ENCODE data around the gene DMKN. TPM values are rescaled to one million over a fixed set of nuclear protein-coding genes. Genes with fewer than 3 reads are reported as not detected.
A peak's percentile ranks its signal among the peaks of the same experiment; 100 is the strongest.

The DMKN gene
- total and polyA plus RNA-seq, 7 donors = 5.5 to 39.0 (median 15.8) TPM

DNA sequence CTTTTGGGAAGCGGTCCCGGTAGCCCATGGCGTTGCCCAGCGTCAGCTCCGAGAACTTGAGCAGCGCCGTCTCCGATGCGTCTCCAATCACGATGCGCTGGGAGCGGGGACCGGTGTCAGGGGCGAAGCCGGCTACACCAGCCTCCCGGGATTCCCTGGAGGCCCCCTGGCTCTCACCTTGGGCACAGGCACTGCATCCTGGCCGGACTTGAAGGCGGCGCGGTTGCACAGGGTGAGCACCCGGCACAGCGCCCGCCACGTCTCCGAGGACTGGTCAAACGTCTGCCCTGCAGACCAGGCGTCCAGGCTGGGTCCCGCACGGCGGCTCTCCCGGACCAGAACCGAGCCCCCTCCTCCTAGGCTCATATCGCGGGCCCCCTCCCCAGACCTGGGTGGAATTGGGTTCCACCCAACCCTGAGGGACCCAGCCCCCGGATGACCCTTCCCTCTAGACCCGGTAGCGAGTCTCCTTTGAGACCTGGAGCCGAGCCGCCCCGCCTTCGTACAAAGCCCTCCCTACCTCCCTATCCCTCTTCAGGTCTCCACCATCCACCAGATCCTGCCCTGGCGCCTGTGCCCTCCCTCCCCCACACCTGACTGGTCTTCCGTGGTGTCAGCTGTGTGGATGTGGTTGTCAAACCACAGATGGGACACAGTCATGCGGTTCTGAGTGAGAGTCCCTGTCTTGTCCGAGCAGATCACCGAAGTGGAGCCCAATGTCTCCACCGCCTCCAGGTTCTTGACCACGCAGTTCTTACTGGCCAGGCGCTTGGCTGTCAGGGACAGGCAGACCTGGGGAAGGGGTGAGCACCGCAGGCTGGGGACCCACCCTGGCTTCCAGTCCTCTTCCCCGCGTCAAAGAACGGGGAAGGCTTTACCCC lies 45.2 kb upstream of the DMKN start:
- DNase-seq = no peak
- 36 to 51% methylated on average over 53 of the region's 53 CpGs for WGBS, 2 donors
- peaks cover 13 to 61% (median 34%) of the 10 kb centered on the region in 3 donors for H3K27me3 ChIP-seq

DNA sequence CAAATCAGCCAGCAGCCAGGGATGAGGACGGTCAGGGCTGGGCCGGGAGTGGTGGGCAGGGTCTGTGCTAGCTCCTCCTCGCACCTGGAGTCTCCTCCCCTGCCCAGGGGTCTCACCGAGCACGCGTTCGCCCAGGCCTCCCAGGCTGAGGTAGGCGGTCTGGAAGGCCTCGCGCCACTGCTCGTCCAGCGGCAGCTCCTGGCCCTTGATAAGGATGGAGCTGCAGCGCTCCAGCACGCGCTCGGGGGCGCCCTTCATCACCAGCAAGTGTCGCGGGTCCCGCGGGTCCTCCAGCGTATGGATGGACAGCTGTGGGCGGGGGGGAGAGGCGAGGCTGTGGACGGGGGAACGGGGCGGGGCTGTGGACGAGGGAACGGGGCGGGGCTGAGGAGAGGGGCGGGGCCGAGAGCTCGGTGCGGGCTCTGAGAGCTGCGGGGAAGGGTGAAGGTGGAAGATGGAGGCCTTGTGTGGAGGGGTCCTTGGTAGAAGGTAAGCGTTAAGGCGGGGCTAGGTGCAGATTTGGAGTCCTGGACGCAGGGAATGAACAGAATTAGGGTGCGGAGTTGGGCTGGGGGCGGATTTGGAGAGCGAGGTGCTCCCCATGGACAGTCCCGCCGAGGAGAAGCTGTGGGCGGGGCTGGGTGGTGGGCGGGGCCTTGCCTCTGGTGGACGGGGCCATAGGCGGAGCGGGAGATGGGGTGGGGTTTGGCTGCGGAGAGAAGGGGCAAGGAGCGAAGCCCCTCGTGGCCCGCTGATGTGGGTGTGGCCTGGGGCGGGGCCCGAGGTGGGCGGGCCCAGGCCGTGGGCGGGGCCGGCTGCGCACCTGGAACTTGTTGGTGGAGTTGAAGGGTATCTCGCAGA lies 44.3 kb upstream of the DMKN start:
- intact Hi-C loops (cut with DNase I) = no loop called here
- TF ChIP-seq POLR2AphosphoS5 (IDR thresholded peaks at IDR 0.05) (no peak), POLR2A (IDR thresholded peaks at IDR 0.05) (no peak), EP300 (IDR thresholded peaks at IDR 0.05) (no peak), CTCF (IDR thresholded peaks at IDR 0.05) (no peak)
- Histone ChIP-seq H3K9me3 (no peaks in the 10 kb centered on the region), H3K27ac (no peak overlapping the region), H3K27me3 (peaks cover 13 to 53% (median 34%) of the 10 kb centered on the region in 3 donors), H3K4me1 (peaks cover 0 to 14% (median 11%) of the 10 kb centered on the region in 4 donors), H3K4me3 (peak overlapping the region in 3 of 4 donors; percentile 12 to 41 (median 41)), H3K36me3 (no peaks in the 10 kb centered on the region)
- DNase-seq = no peak
- WGBS, 2 donors = 5 to 14% methylated on average over 60 of the region's 60 CpGs

More for the DNA sequence above, 45.2 kb upstream of the DMKN start:
- H3K4me1 ChIP-seq = peaks cover 0 to 14% (median 11%) of the 10 kb centered on the region in 4 donors
- H3K27ac ChIP-seq = no peak overlapping the region
- no peak for TF ChIP-seq EP300 (IDR thresholded peaks at IDR 0.05)
- TF ChIP-seq CTCF (IDR thresholded peaks at IDR 0.05) = no peak
- TF ChIP-seq POLR2A (IDR thresholded peaks at IDR 0.05) = no peak
- TF ChIP-seq POLR2AphosphoS5 (IDR thresholded peaks at IDR 0.05) = no peak
- H3K4me3 ChIP-seq = peak overlapping the region in 3 of 4 donors; percentile 12 to 41 (median 41)
- no peaks in the 10 kb centered on the region for H3K36me3 ChIP-seq
- intact Hi-C loops (cut with DNase I) = no loop called here
- no peaks in the 10 kb centered on the region for H3K9me3 ChIP-seq

GRCh38 chr19:35556846-35557538 lies 43.5 kb upstream of the DMKN start:
- H3K36me3 ChIP-seq = no peaks in the 10 kb centered on the region
- H3K4me3 ChIP-seq = no peak overlapping the region
- intact Hi-C loops (cut with DNase I) = no loop called here
- H3K4me1 ChIP-seq = peaks cover 0 to 14% (median 11%) of the 10 kb centered on the region in 4 donors
- TF ChIP-seq POLR2AphosphoS5 (IDR thresholded peaks at IDR 0.05) (no peak), CTCF (IDR thresholded peaks at IDR 0.05) (no peak), EP300 (IDR thresholded peaks at IDR 0.05) (no peak), POLR2A (IDR thresholded peaks at IDR 0.05) (no peak)
- WGBS, 2 donors = 84 to 85% methylated on average over 16 of the region's 16 CpGs
- H3K27me3 ChIP-seq = peaks cover 13 to 47% (median 34%) of the 10 kb centered on the region in 3 donors
- DNase-seq = no peak
- no peak overlapping the region for H3K27ac ChIP-seq
- H3K9me3 ChIP-seq = no peaks in the 10 kb centered on the region

DNA sequence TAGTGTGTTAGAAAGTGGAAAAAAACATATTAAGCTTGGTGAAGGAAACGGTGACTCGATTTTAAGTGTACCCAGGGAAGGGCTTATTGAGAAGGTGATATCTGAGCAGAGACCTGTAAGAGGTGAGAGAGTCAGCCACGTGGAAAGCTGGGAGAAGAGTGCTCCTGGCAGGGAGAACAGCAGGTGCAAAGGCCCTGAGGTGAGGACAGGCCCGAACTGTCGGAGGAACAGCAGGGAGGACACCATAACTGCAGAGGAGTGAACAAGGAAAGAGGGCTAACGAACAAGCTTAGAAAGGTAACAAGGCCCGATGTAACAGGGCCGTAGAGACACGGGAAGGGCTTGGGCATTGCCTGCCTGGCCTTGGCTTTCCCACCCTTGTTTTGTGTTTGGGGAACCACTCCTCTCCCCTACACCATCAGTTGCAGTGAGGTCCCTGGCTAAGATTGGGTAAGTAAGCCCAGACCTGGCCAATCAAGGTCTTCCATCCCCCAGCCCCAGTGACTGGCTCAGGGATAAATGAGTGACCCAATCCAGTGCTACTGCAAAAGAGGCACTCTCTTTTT lies 42.7 kb upstream of the DMKN start:
- TF ChIP-seq EP300 (IDR thresholded peaks at IDR 0.05) (no peak), CTCF (IDR thresholded peaks at IDR 0.05) (no peak), POLR2AphosphoS5 (IDR thresholded peaks at IDR 0.05) (no peak), POLR2A (IDR thresholded peaks at IDR 0.05) (no peak)

More for the DNA sequence above, 42.7 kb upstream of the DMKN start:
- H3K4me3 ChIP-seq = no peak overlapping the region
- H3K27ac ChIP-seq = no peak overlapping the region
- no peaks in the 10 kb centered on the region for H3K9me3 ChIP-seq
- H3K36me3 ChIP-seq = no peaks in the 10 kb centered on the region
- DNase-seq = no peak
- H3K27me3 ChIP-seq = peaks cover 13 to 43% (median 34%) of the 10 kb centered on the region in 3 donors
- H3K4me1 ChIP-seq = peaks cover 0 to 14% (median 11%) of the 10 kb centered on the region in 4 donors
- WGBS, 2 donors = 80 to 87% methylated on average over 9 of the region's 9 CpGs
- intact Hi-C loops (cut with DNase I) = no loop called here
